ENCODE measurements around the gene TUBB6.

The TUBB6 gene

GRCh38 chr18:12338382-12338781 lies 30.3 kb downstream of the TUBB6 start:
- DNase-seq (ENCODE audit: low read depth), result no peak

DNA sequence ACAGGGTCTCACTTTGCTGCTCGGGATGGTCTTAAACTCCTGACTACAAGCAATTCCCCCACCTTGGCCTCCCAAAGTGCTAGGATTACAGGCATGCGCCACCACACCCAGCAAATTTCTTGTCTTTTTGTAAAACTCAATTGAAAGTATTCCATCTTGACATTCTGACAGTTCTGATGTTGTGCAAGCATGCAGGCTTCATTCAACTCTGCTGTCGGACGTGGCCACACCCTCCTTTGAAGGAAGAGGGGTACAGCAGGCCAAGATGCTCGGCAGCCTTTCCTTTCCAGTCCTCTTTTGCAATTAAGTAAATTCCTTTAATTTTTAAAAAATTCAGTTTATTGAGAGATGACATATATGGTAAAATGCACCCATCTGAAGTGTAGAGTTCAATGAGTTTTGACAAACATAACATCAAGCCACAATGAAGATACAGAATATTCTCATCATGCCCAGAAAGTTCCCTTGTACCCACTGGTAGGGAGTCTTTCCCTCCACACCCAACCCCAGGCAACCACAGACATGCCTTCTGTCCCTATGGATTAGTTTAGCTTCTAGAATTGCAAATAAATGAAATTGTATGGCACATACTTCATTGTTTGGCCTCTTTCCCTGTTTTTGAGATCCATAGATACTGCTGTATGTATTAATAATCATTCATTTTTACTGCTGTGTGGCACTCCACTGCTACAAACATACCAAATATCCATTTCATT lies 33.1 kb downstream of the TUBB6 start:
- no peak for DNase-seq (ENCODE audit: low read depth)

- DNase-seq (ENCODE audit: low read depth), result no peak
These were observed 34.6 kb downstream of the TUBB6 start for GRCh38 chr18:12342661-12343060.

GRCh38 chr18:12345491-12346239 lies 37.6 kb downstream of the TUBB6 start:
- DNase-seq (ENCODE audit: low read depth), result no peak

DNA sequence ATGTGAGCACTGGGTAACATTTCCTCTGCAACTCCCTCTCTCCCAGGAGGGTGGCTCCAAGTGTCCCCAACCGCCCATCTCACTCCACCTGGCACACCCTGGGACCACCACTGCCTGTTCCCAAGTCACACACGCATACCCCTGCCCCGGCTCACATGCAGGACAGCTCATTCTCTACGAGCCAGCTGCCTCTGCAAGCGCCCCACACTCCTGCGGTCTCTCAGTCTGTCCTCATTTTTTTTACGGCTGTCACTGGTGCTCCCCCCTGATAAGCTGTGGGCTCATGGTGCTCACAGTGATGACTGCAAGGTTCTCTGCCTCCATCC lies 38.2 kb downstream of the TUBB6 start:
- no peak for DNase-seq (ENCODE audit: low read depth)

DNA sequence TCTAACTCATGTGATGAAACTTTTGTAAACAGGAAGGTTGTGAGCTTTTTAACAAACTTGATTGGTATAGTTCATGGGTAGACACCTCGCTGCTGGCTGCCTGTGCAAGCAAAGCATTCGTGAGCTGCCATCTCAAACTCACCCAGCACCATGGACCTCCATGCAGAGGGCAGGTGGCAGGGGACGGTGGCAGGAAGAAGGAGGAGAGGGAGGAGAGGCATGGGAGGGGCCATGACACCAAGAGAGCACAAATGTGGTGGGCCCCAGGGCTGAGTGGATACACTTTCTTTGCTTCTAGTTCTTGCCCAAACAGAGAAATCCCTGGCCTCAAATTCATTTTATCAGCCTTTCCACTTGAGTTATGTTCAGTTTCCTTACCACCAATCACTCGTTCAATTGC lies 39.9 kb downstream of the TUBB6 start:
- DNase-seq (ENCODE audit: low read depth), result no peak

GRCh38 chr18:12352188-12352587 lies 44.1 kb downstream of the TUBB6 start:
- DNase-seq (ENCODE audit: low read depth), result no peak

GRCh38 chr18:12359515-12359927 lies 51.5 kb downstream of the TUBB6 start:
- no peak for DNase-seq (ENCODE audit: low read depth)

- no peak for DNase-seq (ENCODE audit: low read depth)
These were observed 53.8 kb downstream of the TUBB6 start for GRCh38 chr18:12361770-12362378.

DNA sequence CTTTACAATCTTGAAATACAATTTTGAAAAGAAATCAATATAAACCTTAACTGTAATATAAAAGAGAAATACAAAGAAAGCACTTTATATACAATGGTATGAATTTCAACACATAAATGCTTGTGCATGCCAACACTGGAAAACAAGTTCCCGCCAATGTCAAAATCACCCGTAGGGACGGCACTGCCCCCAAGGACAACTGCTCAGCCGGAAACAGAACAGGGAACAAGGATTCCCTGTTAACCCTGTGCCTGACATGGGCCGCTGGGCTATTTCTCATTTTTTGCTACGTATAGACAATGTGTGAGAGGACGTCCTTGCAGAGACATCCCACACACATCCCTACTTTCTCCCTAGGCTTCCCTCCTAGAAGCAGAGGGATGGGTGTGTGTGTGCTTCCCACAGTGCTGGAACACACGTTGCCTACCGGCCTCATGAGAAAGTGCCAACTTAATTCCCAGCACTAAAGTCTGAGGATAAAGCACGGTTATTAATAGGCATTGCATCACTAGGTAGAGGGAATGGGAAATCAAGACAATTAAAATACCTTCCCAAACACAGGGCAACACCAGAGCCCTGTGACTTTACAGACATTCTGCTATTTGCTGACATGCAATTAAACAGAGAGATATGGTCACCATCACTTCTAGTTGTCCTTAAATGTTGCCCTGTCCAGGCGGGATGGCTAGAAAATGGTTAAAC lies 54.6 kb downstream of the TUBB6 start:
- no peak for DNase-seq (ENCODE audit: low read depth)

GRCh38 chr18:12366379-12366778 lies 58.3 kb downstream of the TUBB6 start:
- no peak for DNase-seq (ENCODE audit: low read depth)

DNA sequence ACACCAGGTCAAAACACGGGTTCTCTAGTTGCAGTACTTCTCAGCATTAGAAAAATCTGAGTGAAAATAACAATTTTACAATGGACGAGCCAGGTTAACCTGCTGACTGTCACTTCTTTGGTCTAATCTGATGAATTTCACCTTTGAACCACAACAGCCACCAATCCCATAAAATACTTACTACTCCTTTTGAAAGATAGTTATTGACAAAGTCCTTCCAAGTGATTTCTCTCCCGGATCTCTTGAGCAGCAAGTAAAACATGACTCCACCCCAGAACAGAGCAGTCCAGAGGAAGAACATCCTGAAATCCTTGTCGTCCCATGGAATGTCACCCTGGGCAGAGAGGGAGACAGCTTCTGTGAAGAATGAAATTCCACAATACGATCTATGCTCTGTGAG lies 58.7 kb downstream of the TUBB6 start:
- DNase-seq (ENCODE audit: low read depth), result no peak

GRCh38 chr18:12369211-12369610 lies 61.2 kb downstream of the TUBB6 start:
- no peak for DNase-seq (ENCODE audit: low read depth)

- no peak for DNase-seq (ENCODE audit: low read depth)
These were observed 63.5 kb downstream of the TUBB6 start for GRCh38 chr18:12371590-12371989.

- DNase-seq (ENCODE audit: low read depth), result no peak
These were observed 64.4 kb downstream of the TUBB6 start for GRCh38 chr18:12372406-12372805.

DNA sequence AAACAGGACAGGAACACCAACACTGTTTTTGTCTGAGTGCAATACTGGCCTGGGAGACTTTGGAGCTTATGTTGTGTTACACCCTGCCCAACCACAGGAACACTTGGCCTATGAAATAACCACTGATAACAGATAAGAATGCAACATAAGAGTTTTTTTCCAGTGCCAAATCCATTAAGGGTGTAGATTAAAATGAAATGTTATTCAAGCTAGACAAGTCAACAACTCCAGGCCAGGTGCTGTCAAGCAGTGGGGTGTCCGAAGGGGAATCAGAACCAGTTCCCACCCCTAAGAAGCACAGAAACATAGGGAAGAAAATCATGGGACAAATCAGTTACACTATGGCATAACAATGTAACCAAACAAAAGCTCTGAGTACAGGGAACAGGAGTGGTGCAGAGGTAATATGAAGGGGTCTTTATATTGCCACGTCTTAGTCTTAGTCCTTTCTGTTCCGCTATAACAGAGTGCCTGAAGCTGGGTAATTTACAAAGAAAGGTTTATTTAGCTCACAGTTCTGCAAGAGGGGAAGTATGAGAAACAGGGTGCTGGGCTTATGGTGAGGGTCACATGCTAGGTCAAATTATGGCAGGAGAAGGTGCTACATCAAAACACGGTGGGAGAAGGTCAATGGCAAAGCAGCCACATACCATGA lies 65.2 kb downstream of the TUBB6 start:
- no peak for DNase-seq (ENCODE audit: low read depth)

DNA sequence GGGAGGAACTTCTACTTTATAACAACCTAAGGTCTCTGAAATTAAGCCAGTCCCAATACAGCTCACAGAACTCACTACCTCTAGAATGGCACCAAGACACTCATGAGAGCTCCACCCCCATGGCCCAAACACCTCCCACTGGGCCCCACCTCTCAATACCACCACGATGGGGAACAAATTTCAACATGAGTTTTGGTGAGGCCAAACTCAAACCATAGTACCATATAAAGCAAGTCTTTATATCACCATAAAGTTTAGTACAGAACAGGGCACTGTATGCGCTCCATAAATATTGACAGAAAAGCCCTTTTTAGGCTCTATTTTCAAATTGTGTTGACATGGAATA lies 65.7 kb downstream of the TUBB6 start:
- DNase-seq (ENCODE audit: low read depth), result no peak

GRCh38 chr18:12374401-12374800 lies 66.4 kb downstream of the TUBB6 start:
- DNase-seq (ENCODE audit: low read depth), result no peak
